IMR-90 (cell line): Measurements from ENCODE around the gene CELA3B. TPM values are rescaled to one million over a fixed set of nuclear protein-coding genes. Genes with fewer than 3 reads are reported as not detected.
"Not testable (repeated sequence)": the region's sequence is repeated elsewhere in the genome, so short reads cannot be mapped to it uniquely, and the experiment has no call there.

Experiments
- ATAC-seq: fragments of 200-7000 bp; cut with Tn5 transposase; 2 replicates; pipeline ENCODE4 v1.9.1; 2020; ENCODE audit warnings: low read depth, mild to moderate bottlenecking, moderate library complexity
- BruUV-seq: library from RNA; stranded (reverse); fragments of 400-500 nt; replicated peaks from 2 replicates; lab custom pipeline; 2021; lab: Mats Ljungman, UMichigan
- CTCF ChIA-PET: fragments of 300-600 bp; formaldehyde crosslinking; extraction: SDS; loops from one replicate; lab custom pipeline; 2021; ENCODE audit warnings: antibody characterized with exemption; lab: Yijun Ruan, JAX
- POLR2A ChIA-PET: fragments of 300-600 bp; sonication (Branson Sonifier 250); formaldehyde crosslinking; loops from one replicate; lab custom pipeline; 2022; ENCODE audit warnings: antibody characterized with exemption; ENCODE audit not compliant: unreplicated experiment; lab: Charles Lee
- DNase-seq: peaks from one replicate; pipeline ENCODE4 v3.0.0; 2013
- H2AFZ ChIP-seq: replicated peaks from 2 replicates; pipeline ENCODE3; 2013; ENCODE audit warnings: low read length, mild to moderate bottlenecking; ENCODE audit not compliant: poor library complexity
- H2AK5ac ChIP-seq: 2 replicates; pipeline ENCODE4 v1.6.1; 2013; ENCODE audit warnings: low read depth, low read length, inconsistent platforms
- H2AK9ac ChIP-seq: replicated peaks from 2 replicates; pipeline ENCODE3; 2013; ENCODE audit warnings: mild to moderate bottlenecking, low read depth, low read length, moderate library complexity; ENCODE audit not compliant: poor library complexity
- H2BK120ac ChIP-seq: 2 replicates; pipeline ENCODE4 v1.6.1; 2013; ENCODE audit warnings: low read depth, low read length, inconsistent platforms
- H2BK15ac ChIP-seq: 3 replicates; pipeline ENCODE4 v1.6.1; 2013; ENCODE audit warnings: low read depth, low read length, inconsistent platforms
- H2BK20ac ChIP-seq: 2 replicates; pipeline ENCODE4 v1.6.1; 2013; ENCODE audit warnings: low read depth, mild to moderate bottlenecking, inconsistent platforms, low read length, moderate library complexity
- H2BK5ac ChIP-seq: 2 replicates; pipeline ENCODE4 v1.6.1; 2013; ENCODE audit warnings: mild to moderate bottlenecking, low read depth, low read length, inconsistent platforms; ENCODE audit not compliant: poor library complexity, severe bottlenecking
- H3K14ac ChIP-seq: replicated peaks from 2 replicates; pipeline ENCODE4 v1.6.1; 2013; ENCODE audit warnings: low read depth, low read length, inconsistent platforms
- H3K18ac ChIP-seq: 2 replicates; pipeline ENCODE4 v1.6.1; 2013; ENCODE audit warnings: low read depth, low read length, control low read depth
- H3K23ac ChIP-seq: 2 replicates; pipeline ENCODE4 v1.6.1; 2013; ENCODE audit warnings: low read depth, low read length, inconsistent platforms
- H3K27ac ChIP-seq: 2 replicates; pipeline ENCODE4 v1.5.1; 2013; ENCODE audit warnings: mild to moderate bottlenecking, control low read depth, low read length; ENCODE audit not compliant: insufficient read depth
- H3K27me3 ChIP-seq: 2 replicates; pipeline ENCODE4 v1.6.1; 2013; ENCODE audit warnings: low read length; ENCODE audit not compliant: control insufficient read depth, insufficient read depth
- H3K36me3 ChIP-seq: 2 replicates; pipeline ENCODE4 v1.6.1; 2013; ENCODE audit warnings: low read length, mixed read lengths; ENCODE audit not compliant: control insufficient read depth, insufficient read depth
- H3K4ac ChIP-seq: 2 replicates; pipeline ENCODE4 v1.6.1; 2013; ENCODE audit warnings: low read depth, low read length, inconsistent platforms
- H3K4me1 ChIP-seq: 2 replicates; pipeline ENCODE4 v1.6.1; 2013; ENCODE audit warnings: low read length, mixed read lengths; ENCODE audit not compliant: control insufficient read depth, insufficient read depth
- H3K4me2 ChIP-seq: 2 replicates; pipeline ENCODE4 v1.6.1; 2013; ENCODE audit warnings: low read depth, mild to moderate bottlenecking, control low read depth, low read length, moderate library complexity
- H3K4me3 ChIP-seq: 2 replicates; pipeline ENCODE4 v1.5.1; 2013; ENCODE audit warnings: low read depth, mild to moderate bottlenecking, control low read depth, low read length, moderate library complexity; ENCODE audit not compliant: insufficient read depth
- H3K56ac ChIP-seq: 2 replicates; pipeline ENCODE4 v1.6.1; 2013; ENCODE audit warnings: low read length, inconsistent platforms; ENCODE audit not compliant: insufficient read depth; ENCODE audit errors: extremely low read depth
- H3K79me1 ChIP-seq, 2 experiments: 2 replicates each; pipeline ENCODE4 v1.6.1; 2013; ENCODE audit warnings: low read length in 2 of 2, inconsistent platforms in 1 of 2, low read depth in 1 of 2
- H3K9ac ChIP-seq: 2 replicates; pipeline ENCODE4 v1.6.1; 2013; ENCODE audit warnings: low read depth, low read length, control low read depth
- H3K9me1 ChIP-seq: 2 replicates; pipeline ENCODE4 v1.6.1; 2013; ENCODE audit warnings: low read length, inconsistent platforms; ENCODE audit not compliant: insufficient read depth
- H3K9me3 ChIP-seq: 2 replicates; pipeline ENCODE4 v1.6.1; 2013; ENCODE audit warnings: low read length; ENCODE audit not compliant: control insufficient read depth, insufficient read depth
- H4K20me1 ChIP-seq: 2 replicates; pipeline ENCODE4 v1.6.1; 2013; ENCODE audit warnings: low read length, inconsistent platforms; ENCODE audit not compliant: insufficient read depth
- H4K5ac ChIP-seq: 2 replicates; pipeline ENCODE4 v1.6.1; 2013; ENCODE audit warnings: mild to moderate bottlenecking, low read depth, low read length, control low read depth
- H4K8ac ChIP-seq, 2 experiments: 2 replicates each; pipeline ENCODE4 v1.6.1; 2013; ENCODE audit warnings: low read depth in 2 of 2, low read length in 2 of 2, control low read depth in 1 of 2, inconsistent platforms in 1 of 2
- H4K91ac ChIP-seq: 2 replicates; pipeline ENCODE4 v1.6.1; 2013; ENCODE audit warnings: low read depth, low read length, inconsistent platforms; ENCODE audit not compliant: insufficient read depth
- CEBPB ChIP-seq: IDR thresholded peaks from 2 replicates; pipeline ENCODE4 v1.6.1; 2012; ENCODE audit warnings: low read depth, low read length, improper control_type of control experiment
- RCOR1 ChIP-seq: IDR thresholded peaks from 2 replicates; pipeline ENCODE4 v1.6.1; 2012; ENCODE audit warnings: mild to moderate bottlenecking, low read length, improper control_type of control experiment; ENCODE audit not compliant: insufficient replicate concordance
- WGBS, 2 experiments: methylation state at CpG; one replicate each; pipeline versions ENCODE4 v1.1.5 to v1.1.7; 2013; ENCODE audit warnings: missing lambda C conversion rate in 2 of 2; ENCODE audit not compliant: insufficient read length in 1 of 2; ENCODE audit errors: extremely low coverage in 2 of 2; 5-methylcytosine and 5-hydroxymethylcytosine counted together
- dilution Hi-C: fragments of 300-500 bp; cut with HindIII; formaldehyde crosslinking; loops from one replicate; pipeline ENCODE4 v1.14.3; 2018; ENCODE audit warnings: low sequenced_read_pairs; ENCODE audit not compliant: unreplicated experiment
- in situ Hi-C: fragments of 300-500 bp; cut with MboI; formaldehyde crosslinking; loops from 3 replicates; pipeline ENCODE4 v1.14.3; 2019; ENCODE audit warnings: low sequenced_read_pairs, inconsistent platforms, mixed read lengths
- intact Hi-C: fragments of 100-400 bp; cut with micrococcal nuclease; formaldehyde crosslinking; loops from 2 replicates; pipeline ENCODE4 v1.10.0; 2022
- polyA plus RNA-seq, 3 experiments: library from polyadenylated mRNA; depleted of rRNA; stranded (reverse); fragments of >200 nt; gene quantifications; 2 replicates each; pipeline ENCODE4 v1.2.3, GENCODE V29; 2012; ENCODE audit warnings: low replicate concordance in 1 of 3
- total RNA-seq: library from RNA; depleted of rRNA; stranded (reverse); fragments of >200 nt; gene quantifications from 2 replicates; pipeline ENCODE4 v1.2.3, GENCODE V29; 2012

Gene CELA3B
- total and polyA plus RNA-seq, 2 of the 4 experiments (the other 2 are of a cell fraction) = not detected

GRCh38 chr1:21966247-21967000 lies 10.4 kb upstream of the CELA3B start:
- Histone ChIP-seq H3K56ac (no peak overlapping the region), H4K91ac (no peak overlapping the region), H3K14ac (peak overlapping the region; percentile 20; the same call in 1 of the 2 replicates), H3K79me1 (no peaks in the 10 kb centered on the region), H3K4me3 (no peak overlapping the region), H2AK5ac (peak overlapping the region; percentile 47), H3K9me3 (no peaks in the 10 kb centered on the region), H3K23ac (no peak overlapping the region), H4K8ac (peak overlapping the region in 1 of 2 experiments; percentile 27; a peak in 1 of 4 replicates), H3K18ac (no peak overlapping the region), H3K4me2 (no peak overlapping the region), H3K9me1 (peaks cover 5% of the 10 kb centered on the region), H2BK15ac (no peak overlapping the region), H3K9ac (no peak overlapping the region), H3K4ac (peak overlapping the region; percentile 68; the same call in 1 of the 2 replicates), H2BK20ac (no peak overlapping the region), H3K27ac (no peak overlapping the region), H4K20me1 (no peaks in the 10 kb centered on the region), H3K27me3 (no peaks in the 10 kb centered on the region), H2AK9ac (peak overlapping the region; percentile 66), H3K36me3 (no peaks in the 10 kb centered on the region), H2AFZ (peak overlapping the region; percentile 78), H4K5ac (no peak overlapping the region), H3K4me1 (peaks cover 3% of the 10 kb centered on the region; the same call in 1 of the 2 replicates), H2BK120ac (peak overlapping the region; percentile 36; the same call in 1 of the 2 replicates), H2BK5ac (no peak overlapping the region)
- POLR2A ChIA-PET = no interaction called here
- DNase-seq (peak; percentile 77), ATAC-seq (peak; percentile 65)
- in situ Hi-C loops (loop anchor here (25.0 kb wide), 1 partner anchor 254 kb away; no protein-coding TSS in a partner anchor), dilution Hi-C loops (no loop called here), intact Hi-C loops (loop anchor here (10.0 kb wide), 1 partner anchor 262 kb away; no protein-coding TSS in a partner anchor)
- BruUV-seq = no TSS peak
- TF ChIP-seq CEBPB (peak; percentile 88), RCOR1 (no peak)
- WGBS, 2 experiments = 71% methylated on average over 8 of the region's 15 CpGs; no CpG with 5 or more reads in 1 of the 2 experiments
- CTCF ChIA-PET = no interaction called here

- in situ Hi-C loops = loop anchor here (25.0 kb wide), 1 partner anchor 255 kb away; no protein-coding TSS in a partner anchor
These were observed 9.6 kb upstream of the CELA3B start for GRCh38 chr1:21967216-21967615.

More at GRCh38 chr1:21967216-21967615, 9.6 kb upstream of the CELA3B start:
- CTCF ChIA-PET, H3K23ac ChIP-seq, H4K5ac ChIP-seq, DNase-seq, H3K18ac ChIP-seq, H3K14ac ChIP-seq, H3K4me3 ChIP-seq, dilution Hi-C loops, POLR2A ChIA-PET, H2BK5ac ChIP-seq, H3K4ac ChIP-seq, H4K20me1 ChIP-seq, H3K9me3 ChIP-seq, H2AFZ ChIP-seq, H3K27me3 ChIP-seq, H2BK15ac ChIP-seq, H4K91ac ChIP-seq, H3K4me1 ChIP-seq, H3K4me2 ChIP-seq, H3K27ac ChIP-seq, H4K8ac ChIP-seq, BruUV-seq, H3K9me1 ChIP-seq, ATAC-seq, H3K36me3 ChIP-seq, H2BK20ac ChIP-seq, H3K56ac ChIP-seq, H2AK9ac ChIP-seq, H3K9ac ChIP-seq, H3K79me1 ChIP-seq, H2AK5ac ChIP-seq: not testable (repeated sequence)
- intact Hi-C loops = loop anchor here (10.0 kb wide), 1 partner anchor 262 kb away; no protein-coding TSS in a partner anchor
- H2BK120ac ChIP-seq = 0 out of 2 replicates have a peak overlapping the region, but pooled peaks have one; percentile 23
- no CpG with 5 or more reads among the region's 6 CpGs for WGBS, 2 experiments
